HG03045 (cell line): ENCODE results near the gene SOX8.
"Not testable (repeated sequence)": the region's sequence is repeated elsewhere in the genome, so short reads cannot be mapped to it uniquely, and the experiment has no call there.

Experiments
- ATAC-seq: cut with Tn5 transposase; IDR thresholded peaks from one replicate; pipeline ENCODE4 v1.9.1; 2021; ENCODE audit warnings: mild to moderate bottlenecking, moderate library complexity; ENCODE audit not compliant: unreplicated experiment

Gene SOX8

DNA sequence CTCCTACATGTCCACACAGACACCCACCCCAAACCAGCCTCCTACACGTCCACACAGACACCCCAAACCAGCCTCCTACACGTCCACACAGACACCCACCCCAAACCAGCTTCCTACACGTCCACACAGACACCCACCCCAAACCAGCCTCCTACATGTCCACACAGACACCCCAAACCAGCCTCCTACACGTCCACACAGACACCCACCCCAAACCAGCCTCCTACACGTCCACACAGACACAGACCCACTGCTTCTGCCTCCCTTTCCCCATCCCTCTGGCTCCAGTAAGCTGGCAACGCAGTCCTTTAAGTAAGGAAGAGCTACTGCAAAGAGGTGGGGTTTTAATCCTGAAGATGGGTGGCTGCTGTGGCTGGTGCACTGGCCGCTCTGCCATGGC is 27.8 kb upstream of the SOX8 start:
- not testable (repeated sequence) for ATAC-seq

DNA sequence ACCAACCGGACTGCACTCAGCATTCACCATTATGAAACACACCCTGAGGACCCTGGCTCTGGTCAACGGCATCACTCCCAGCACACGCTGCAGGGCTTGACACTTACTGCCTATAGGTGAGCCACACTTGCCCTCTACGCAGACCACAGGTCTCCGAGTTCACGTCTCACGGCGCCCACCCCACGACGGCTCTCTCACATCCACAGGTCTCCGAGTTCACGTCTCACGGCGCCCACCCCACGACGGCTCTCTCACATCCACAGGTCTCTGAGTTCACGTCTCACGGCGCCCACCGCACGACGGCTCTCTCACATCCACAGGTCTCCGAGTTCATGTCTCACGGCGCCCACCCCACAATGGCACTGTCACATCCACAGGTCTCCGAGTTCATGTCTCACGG is 25.8 kb upstream of the SOX8 start:
- ATAC-seq, result not testable (repeated sequence)

DNA sequence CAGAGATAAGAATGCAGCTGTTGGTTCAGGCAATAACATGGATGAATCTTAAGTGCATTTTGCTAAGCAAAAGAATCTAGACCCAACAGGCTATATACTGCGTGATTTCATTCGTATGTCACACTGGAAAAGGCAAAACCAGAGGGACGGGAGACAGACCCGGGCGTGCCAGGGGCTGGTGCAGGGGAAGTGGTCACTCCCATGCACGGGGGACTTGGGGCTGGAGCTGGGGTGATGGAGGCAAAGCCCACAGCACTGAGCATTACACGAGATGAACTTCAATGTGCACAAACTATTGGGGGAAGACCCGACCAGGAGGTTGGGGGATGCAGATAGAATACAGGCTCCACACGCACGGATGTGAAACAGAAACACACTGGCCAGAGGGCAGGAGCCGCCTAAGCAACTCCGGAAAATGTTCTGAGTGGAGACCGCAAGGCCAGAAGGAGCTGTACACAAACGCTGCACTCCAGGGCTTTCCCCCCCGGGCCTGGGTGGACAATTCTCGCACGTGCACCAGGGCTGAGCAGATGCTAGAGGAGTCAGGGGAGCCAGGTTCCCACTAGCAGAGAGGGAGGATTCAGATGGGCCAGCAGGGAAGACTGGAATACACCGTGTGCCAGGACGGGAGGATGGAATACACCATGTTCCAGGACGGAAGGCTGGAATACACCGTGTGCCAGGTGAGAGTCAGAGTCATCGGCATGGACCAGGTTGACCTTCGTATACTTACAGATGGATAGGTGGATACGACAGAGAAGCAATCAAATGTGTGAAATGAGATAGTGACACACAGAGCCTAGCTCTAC is 22.1 kb upstream of the SOX8 start:
- no peak for ATAC-seq

DNA sequence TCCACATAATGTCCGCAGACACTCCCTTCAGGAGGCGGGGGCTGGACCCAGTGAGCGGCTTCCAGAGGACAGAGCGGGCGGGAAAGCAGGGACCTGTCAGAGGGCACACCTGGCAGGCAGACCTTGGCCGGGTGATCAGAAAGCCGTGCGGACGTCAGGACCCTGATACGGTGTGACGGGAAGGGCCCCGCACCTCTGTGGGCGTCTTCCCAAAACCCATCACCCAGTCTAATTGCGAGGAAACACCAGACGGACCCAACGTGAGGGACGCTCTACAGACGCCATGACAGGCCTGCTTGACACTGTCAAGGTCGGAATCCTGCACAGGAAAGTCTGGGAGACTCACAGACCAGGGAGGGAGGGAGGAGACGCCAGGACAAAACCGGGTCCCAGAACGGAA is 19.2 kb upstream of the SOX8 start:
- no peak for ATAC-seq

DNA sequence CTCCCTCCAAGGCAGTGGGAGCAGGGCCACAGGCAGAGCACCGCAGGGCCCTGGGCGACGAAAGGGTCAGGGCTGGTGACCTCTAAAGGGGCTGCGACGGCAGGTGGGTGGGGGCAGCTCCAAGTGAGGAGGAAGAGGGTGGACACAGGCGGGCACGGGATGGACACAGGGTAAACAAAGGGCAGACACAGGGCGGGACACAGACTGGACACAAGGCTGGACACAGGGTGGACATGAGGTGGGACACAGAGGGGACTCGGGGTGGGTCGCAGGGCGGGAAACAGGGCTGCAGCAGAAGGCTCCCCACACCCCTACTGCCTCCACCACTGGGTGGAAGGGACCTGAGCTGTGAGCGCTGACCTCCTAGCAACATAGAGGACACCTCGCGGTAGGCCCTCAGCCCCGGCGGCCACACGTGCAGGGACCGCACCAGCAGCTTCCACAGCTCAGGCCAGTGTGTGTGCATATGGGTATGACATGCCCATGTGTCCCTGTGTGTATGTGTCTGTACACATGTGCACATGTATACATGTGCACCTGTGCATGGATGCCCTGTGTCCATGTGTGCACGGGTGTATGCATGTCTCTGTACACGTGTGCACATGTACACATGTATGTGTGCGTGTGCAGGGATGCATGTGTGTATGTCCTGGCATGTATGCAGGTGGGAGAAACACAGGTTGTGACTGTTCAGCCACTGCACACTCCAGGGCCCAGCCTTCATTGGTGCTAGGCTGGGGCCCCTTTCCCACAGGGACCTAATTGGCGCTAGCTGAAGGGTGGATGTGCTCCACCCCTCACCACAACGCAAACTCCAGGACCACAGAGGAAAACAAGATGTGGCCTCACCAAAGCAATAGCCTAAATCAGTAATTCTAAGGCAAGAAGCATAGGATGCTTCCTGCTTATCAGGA is 18.4 kb upstream of the SOX8 start:
- ATAC-seq, result no peak

DNA sequence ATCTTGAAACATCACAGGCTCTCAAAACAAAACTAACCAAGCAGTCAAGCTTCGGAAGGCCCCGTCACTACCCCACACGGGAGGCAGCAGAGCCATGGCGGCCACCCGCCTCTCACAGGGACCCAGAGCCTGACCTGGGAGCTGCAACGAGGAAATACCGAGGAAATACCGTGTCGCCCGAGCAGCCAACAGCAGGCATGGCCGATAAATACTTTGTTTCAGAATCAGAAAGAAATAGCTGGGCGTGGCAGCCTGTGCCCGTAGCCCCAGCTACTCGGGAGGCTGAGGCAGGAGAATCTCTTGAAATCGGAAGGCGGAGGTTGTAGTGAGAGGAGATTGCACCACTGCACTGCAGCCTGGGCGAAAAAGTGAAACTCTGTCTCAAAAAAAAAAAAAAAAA is 17.7 kb upstream of the SOX8 start:
- ATAC-seq, result no peak

DNA sequence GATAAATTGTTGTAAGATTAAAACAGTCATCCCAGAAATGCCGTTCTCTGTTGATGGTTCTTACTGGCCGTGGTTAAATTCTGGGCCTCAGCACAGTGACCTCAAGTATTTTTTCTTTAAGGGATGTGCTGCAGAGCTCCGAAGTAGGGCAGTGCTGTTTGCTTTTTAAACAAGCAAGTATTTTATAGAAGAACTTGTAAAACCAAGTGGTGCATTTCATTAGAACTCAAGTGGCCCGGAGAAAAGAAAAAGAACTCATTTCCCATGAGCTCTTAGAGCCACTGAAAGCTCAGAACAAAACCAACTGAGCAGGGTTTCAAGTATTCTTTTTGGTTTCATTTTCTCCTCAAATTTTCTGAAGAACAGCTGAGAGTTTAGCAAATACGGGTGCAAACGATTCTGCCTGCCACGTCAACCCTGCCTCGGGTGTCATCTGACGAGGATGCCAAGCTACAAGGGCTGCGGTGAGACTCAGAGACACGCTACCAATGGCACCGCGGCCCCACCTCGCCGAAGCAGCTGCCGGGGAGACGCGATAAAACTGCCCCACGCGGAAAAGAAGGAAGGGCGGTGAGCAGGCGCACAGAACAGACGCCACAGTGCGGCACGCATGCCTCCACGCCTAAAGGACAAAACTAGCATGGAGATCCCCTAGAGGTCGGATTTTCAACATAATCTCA is 17.1 kb upstream of the SOX8 start:
- no peak for ATAC-seq

DNA sequence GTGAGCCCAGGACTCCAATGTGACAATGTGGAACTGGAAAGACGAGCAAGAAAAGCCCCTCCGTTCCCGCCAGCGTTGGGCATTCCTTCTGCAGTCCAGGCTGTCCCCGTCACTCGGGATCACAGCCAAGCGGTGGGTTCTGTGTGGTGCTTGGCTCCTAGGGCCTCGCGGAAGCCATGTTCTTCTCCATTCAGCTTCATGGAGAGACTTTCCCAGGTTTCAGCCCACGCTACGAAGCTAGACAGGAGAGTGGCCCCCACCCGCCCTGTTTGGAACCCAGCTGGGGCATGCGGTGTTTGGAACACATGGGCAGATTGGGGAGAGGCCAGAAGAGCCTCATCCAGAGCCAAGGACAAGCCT is 16.6 kb upstream of the SOX8 start:
- no peak for ATAC-seq

DNA sequence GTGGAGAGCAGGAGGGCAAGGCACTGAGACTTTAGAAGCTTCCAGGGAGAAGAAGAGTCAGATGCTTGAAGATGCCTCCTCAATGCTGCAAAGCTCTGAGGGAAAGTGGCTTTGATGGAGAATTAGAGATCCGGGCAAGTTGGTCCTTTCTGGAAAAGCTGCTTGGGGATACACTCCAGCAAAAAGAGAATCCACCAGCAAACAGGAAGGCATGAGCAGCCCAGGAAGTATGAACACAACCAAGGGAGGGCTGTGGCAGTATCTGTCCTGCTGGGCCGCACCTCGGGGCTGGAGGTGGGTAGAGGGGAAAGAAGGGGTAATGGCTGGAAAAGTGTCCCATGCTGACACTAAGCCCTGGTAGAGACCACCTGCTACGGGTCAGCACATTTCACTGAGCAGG is 16.1 kb upstream of the SOX8 start:
- no peak for ATAC-seq

DNA sequence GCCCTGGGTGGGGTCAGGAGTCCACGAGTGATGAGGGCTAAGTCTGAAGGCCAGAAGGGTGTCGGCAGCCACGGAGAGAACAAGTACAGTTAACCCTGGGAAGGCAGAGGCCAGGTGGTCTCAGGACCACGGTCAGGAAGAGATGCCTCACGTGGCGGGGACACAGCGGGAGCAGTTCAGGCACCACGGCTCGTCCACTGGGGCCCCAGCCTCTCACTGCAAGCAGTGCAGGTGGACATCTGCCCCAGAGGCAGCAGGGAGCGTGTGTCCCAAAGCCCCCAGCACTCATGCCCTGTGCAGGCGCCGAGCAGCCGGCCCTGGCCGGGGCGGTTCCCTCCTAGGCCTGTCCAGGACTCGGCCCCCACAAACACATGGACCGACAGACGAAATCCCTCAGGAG is 15.5 kb upstream of the SOX8 start:
- no peak for ATAC-seq

DNA sequence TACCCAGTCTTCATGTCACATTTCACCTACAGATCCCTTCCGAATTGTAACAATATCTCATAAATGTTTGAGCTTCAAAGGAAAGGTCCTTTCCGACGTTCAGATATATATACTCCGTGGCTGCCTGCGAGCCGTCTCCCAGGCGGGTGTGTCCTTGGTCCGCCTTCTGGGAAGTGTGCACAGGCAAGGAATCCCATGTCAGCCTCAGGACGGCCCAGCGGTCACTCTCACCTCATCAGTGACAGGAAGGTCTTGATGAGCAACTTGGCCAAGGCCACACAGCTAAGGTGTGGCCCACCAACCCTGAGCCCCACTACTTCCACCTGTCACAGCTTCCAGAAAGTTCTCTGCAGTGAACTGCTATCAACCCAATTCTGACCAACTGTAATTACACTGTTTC is 15.1 kb upstream of the SOX8 start:
- no peak for ATAC-seq

DNA sequence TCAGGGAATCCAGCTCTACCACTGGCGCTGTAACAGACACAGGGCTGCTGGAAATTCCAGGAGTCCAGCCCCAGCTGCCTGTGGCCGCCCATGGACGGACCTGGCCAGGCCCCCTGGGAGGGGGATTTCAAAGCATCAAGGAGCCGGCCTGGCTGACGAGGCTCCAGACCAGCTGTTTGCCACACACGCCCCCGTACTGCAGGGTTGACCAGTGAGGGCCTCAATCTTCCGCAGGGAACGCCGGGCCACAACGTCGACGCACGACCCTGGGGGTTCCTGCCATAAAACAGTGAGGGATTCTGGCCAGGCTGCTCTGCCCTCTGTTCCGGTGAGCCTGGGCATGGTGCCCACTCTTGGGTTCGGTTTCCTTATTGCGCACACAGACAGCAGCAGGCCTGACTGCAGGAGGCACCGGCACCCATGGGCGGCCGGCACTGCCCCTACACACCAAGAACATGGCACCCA is 14.5 kb upstream of the SOX8 start:
- no peak for ATAC-seq

DNA sequence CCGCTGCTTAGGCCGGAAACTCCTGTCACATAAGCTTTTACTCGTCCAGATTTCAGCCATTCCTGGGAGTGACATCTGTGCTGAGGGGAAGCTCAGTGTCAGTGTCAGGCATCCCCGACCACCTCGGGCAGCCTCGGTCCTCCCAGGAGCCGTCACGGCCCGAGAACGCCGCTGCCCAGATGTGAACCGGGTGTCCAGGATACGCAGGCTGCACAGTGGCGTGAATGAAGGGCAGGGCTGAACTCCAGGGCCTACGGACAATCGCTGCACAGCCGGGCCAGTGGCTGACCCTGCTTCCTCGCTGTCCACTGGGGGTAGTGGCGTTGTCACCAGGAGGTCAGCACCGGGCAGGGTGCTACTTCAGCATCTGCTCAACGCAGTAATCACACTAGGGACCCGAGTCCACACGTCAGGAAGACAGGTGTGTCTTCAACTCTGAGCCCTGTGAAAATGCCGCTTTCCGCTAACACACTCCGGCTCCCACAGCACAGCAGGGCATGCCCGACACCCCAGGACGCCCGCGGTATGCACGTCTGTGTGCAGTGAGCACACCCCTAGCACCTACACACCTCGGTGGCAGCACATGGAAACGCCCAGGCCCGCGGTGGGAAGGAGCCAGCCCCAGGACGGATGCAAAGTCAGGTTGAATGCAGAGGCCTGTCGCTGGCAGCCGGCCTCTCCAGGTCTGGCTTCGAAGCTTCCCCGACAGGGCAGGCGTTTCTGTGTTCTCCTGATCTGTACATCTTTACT is 13.8 kb upstream of the SOX8 start:
- ATAC-seq, result no peak

DNA sequence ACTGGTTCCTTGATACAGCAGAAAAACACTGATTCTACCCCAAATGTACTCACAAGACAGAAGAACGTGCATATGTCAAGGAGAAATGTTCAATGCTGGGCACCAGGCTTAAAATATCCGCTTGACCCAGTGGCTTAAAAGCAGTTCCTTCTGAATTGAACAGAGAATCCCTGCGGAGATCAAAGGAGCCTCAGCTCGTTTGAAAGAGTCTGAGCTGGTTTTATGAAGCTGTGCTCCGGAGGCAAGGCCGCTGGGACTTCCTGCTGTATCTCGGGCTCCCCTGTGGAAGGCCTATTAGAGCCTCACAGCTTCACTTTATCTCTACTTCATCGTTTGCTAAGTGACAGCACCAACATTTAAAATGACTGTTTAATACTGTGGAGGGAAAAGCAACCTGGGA is 12.9 kb upstream of the SOX8 start:
- ATAC-seq, result no peak

DNA sequence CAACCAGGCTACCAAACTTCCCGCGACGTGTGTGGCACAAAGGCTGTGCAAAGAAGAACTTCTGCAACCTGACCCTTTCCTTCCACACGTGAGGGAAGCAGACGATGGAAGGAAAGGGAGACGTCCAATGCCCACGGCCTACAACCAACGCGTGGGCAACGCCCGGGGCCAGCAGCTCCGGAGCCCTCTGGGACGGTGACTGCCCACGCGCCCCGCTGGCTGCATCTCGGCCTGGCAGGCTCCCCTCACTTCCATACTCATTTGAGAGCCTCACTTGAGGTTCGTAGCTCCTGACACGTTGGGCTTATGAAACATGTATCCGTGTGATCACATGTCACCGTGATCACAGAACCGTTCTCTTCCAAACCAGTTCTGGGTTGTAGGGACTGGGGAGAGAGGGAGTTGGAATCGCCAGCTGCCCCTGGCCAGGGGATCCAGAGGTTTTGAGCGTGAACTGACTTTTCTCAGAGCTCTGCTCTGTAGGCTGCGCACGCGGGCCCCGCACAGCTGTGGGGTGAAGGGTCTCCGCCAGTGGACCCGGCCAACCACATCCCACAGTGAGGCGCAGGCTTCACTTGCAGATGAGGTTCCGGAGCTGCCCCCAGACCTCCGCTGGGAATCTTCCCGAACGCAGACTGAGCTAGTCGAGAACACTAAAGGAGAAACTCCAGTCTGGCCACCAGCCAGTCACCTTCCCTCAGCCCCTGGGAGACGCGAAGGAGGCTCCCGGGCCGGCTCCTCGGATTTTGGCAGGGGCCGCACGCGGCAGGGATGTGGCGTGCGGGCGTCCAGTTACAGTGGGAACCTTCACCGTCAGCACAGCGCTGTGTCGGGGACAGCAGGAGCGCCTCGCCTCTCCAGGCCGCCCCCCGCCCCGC is 11.8 kb upstream of the SOX8 start:
- no peak for ATAC-seq

DNA sequence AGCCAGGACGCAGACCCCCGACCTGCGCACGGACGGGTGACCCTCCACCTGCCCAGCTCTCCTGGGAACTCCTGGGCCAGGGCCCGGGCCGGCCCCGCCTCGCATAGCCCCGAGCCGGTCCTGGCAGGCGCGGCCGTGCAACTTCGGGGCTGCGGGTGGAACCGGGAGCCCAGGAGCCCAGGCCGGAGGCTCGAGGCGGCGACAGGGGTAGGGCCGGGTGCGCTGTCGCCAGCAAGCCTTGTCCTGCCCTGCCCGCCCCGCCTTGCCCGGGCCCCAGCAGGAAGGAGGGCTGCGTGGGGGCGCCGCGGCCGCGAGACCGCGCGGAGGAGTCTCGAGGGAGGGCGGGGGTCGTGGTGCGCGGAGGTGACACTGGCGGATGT is 11.2 kb upstream of the SOX8 start:
- no peak for ATAC-seq

DNA sequence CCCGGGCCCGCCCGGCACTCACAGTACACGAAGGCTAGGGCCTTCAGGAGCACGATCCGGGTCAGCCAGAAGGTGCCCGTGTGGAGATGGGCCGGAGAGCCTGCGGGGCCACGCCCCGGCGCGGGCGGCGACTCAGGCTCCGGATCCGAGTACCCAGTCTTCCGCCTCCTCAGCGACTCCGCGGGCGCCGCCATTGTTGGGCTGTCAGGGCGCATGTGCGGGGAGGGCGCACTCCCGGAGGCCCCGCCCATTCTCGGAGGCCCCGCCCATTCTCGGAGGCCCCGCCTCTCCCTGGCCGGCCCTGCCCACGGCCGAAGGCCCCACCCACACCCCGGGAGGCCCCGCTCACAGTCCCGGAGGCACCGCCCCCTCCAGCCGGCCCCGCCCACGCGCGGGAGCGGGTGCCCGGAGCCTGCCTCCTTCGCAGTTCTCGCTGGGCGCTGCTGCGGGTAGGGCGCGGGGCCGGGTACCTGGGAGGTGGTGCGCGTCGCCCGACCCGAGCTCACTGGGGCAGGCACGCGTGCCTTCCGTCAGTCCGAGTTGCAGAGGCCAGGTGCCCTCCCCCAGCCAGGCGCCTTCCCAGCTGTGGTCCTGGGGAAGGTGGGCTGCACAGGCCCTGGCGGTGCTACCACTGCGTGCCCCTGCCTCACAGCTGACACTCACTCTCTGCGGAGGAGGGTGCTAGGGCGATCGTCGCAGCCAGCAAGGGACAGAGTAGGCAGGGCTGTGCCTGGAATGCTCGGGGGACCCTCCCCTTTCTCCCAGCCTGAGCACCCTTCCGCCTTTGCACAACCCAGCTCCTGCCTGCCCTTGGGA is 10.6 kb upstream of the SOX8 start, which contains the start of gene LMF1:
Gene LMF1 (minus strand): TSS at position 219 of the 816 bp plus-strand sequence. CDS start 4 bp downstream, at position 215.
- ATAC-seq, result peak; percentile 80

DNA sequence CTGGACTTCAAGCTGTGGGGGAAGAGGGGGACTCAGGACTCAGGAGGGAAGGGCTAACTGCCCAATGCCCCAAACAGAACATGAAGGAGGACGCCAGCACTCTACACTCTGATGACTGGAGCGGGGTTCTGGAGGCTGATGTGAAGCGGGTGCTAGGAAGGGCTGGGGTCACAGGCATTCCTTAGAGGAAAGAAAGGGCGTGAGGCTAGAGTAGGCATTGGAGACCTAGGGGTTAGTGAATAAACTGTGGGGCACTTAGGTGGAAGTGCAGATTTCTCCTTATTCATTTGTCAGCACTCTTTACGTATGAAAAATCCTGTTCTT is 10.0 kb upstream of the SOX8 start:
- ATAC-seq, result no peak

DNA sequence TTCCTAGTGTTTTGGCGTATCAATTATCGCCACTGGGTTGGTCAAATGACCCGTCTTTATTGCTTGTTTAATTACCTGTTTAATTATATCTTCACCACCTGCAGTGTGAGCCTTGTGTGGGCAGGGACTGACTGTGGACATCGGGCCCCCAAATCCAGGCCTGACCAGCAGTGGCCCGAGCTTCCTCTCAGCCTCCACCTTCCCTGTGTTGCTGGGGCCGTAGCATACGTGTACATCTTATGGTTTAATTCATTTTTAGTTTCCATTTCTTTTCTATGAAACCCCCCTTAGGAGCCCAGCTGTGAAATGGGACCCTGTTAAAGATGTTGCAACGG is 9.6 kb upstream of the SOX8 start:
- ATAC-seq, result no peak
